Stromal cell of bone marrow (primary cell): ENCODE measurements around the gene ESPN.
"Not testable (repeated sequence)": the region's sequence is repeated elsewhere in the genome, so short reads cannot be mapped to it uniquely, and the experiment has no call there.

Source experiments
- DNase-seq: peaks from one replicate; pipeline ENCODE4 v3.0.0-alpha.2; 2012; ENCODE audit warnings: low read depth

The ESPN gene

DNA sequence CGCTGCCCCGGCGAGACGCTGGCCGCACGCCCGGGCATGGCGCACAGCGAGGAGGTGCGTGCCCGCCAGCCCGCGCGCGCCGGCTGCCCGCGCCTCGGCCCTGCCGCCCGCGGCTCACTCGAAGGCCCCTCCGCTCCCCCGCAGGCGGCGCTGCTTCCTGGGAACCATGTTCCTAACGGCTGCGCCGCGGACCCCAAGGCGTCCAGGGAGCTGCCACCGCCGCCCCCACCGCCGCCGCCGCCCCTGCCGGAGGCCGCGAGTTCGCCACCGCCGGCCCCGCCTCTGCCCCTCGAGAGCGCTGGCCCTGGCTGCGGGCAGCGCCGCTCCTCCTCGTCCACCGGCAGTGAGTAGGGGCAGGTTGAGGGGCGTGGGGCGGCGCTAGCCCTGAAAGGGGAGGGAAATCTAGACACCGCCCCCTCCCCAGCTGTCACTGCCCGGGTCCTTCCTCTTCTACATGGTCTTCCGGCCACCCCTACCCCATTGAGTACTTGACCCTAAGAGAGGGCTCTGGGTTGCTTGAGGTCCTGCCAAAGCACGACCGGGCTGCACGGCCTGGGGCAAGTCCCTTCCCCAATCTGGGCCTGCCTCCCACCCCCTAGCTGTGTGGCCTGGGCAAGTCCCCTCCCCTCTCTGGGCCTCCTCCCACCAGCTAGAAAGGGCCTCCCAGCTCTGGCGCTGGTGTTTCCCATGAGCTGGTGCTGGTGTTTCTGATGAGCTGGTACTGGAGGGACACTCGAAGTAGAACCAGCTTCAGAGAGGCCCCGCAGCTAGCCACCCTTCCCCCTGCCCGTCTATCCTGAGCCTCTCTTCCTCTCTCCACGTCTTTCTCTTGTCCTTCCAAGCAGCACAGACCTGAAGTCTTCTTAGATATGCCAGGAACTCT lies 24.4 kb downstream of the ESPN start:
- no peak for DNase-seq

DNA sequence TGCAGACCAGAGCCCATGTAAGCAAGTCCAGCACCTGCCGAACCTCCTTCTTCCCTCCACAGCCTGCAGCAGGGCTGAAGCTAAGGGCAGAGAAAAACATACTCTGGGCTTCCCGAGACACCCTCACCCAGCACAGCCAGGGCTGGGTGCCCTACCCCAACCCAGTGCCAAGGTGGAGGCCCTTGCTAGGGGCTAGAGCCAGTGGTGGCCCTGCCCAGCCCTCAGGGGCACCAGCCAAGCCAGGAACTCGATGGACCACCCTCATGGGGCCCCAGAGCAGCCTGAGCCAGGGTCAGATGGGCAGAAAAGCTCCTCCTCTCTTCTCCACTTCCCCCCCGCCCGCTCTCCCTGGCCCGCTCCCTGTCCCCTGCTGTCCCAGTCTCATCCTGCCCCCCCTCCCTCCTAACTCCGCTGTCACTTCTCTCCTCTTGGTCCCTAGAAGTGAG lies 25.5 kb downstream of the ESPN start:
- DNase-seq: no peak

DNA sequence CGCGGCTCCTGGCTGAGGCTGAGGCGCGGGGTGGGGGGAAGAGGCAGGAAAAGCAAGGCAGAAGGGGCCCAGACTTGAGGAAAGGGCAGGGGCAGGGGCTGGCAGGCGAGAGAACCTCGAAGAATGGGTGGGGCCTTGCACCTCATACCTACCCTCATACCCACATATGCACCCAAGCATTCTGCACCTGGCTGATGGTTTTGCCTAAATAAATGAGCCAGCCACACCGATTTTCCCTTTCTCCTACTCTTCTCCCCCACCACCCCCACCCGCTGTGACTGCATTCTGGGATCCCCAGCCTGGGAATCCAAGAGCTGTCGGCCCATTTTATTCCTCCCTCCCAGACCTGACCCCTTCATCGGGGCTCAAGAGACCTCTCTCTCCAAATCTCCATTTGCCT lies 25.9 kb downstream of the ESPN start:
- not testable (repeated sequence) for DNase-seq

GRCh38 chr1:6450943-6451373 lies 26.4 kb downstream of the ESPN start:
- DNase-seq: no peak

DNA sequence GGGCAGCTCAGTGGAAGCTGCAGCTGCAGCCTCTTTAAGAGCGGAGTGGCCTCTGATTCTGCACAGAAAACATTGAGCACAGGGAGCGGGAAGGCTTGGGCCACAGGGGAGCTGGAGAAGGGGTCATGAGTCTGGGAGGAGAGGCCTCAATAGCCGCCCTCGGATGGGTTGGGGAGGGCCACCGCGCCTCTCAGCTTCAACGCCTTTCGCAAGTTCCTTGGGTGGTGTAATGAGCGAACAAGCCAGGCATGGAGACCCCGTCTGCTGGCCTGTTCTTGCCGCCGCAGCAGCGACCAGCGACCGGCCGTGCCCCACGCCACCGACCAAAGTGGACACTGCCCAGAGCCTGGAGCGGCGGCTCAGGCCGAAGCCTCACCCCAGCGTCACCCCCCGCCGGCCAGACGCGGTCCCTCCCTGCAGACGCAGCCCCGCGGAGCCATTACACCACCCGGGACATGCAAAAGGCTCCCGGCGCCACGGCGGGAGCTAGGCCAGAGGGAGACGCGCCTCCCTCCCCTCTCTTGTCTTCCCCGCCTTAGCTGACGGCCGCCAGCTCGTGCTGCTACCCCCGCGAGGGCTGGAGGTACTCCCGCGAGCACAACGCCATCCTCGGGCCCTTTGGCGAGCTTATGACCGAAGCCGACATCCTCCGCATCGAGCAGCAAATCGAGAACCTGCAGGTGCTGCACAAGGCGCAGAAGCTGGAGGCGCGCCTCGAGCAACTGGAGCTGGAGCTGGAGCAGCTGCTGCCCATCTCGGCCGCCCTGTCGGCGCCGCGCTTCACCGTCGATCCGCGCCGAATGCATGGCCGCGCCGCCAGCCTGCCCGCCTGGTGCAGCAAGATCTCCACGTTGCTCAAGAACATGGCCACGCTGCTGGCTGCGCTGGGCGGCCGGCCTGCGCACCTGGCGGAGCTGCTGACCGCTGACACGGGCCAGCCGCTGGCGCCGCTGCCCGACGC lies 29.6 kb downstream of the ESPN start:
- DNase-seq: not testable (repeated sequence)

- no peak for DNase-seq
Measured at GRCh38 chr1:6454856-6455751, 30.5 kb downstream of the ESPN start.

DNA sequence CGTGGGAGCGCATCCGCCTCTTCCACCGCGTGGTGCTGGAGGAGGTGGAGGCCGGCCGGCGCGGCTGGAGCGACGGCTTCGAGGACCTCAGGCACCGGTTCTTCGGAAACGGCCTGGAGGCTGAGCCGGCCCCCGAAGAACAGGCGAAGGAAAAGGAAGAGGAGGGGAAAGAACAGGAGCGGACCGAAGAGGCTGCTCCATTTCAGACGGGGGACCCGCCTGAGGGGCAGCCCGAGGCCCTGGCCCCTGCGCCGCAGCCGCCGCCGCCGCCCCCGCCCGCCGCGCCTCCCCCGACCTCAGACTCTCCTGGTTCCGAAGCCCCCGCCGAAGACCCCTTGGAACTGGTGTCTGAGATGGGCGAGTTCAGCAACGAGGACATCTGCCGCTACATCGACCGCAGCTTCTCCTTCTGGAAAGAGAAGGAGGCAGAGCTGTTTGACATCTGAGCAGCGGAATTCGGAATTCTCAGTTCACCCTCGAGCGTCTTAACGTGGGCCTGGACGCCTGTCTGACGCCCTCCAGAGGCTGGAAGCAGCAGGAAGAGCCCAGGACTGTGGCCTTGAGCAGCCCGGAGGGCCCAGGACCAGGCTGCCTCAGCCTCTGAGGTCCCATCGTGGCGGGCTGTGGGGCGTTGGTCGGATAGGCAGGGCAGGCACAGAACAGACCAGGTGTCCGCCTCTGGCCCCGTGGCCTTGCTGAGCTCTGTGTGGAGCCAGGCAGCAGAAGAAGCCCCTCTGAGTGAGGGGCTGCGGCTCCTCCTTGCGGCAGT lies 31.4 kb downstream of the ESPN start:
- not testable (repeated sequence) for DNase-seq

DNA sequence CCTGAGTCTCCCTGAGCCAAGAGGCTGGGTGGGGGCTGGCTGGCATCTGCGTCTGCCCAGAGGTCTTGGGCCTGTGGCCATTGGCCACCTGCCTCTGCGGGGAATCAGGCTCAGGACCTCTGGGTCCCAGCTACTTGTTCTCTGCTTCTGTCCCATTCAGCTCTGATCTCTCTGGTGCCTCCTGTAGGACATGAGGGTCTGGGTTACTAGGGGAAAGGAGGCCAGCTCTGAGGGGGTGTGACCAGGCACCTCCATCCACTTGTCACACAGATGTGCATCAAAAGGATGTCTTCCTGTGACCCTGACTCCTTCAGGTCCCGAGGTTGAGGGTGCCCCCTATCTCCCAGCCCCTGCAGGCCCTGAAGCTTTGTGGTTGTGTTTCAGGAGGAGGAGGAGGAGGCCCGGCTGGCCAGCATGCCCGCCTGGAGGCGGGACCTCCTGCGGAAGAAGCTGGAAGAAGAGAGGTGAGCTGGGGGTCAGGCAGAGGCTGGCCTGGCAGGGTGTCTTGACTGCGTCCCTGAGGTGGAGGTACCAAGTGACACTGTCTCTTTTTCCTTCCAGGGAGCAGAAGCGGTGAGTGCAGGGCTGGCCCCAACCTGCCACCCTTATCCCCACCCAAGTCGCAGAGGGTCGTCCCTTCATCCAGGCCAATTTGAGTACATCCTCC lies 32.4 kb downstream of the ESPN start:
- DNase-seq: no peak

GRCh38 chr1:6459850-6460265 lies 35.3 kb downstream of the ESPN start:
- no peak for DNase-seq

- no peak for DNase-seq
Measured at GRCh38 chr1:6460301-6461050, 35.9 kb downstream of the ESPN start.

DNA sequence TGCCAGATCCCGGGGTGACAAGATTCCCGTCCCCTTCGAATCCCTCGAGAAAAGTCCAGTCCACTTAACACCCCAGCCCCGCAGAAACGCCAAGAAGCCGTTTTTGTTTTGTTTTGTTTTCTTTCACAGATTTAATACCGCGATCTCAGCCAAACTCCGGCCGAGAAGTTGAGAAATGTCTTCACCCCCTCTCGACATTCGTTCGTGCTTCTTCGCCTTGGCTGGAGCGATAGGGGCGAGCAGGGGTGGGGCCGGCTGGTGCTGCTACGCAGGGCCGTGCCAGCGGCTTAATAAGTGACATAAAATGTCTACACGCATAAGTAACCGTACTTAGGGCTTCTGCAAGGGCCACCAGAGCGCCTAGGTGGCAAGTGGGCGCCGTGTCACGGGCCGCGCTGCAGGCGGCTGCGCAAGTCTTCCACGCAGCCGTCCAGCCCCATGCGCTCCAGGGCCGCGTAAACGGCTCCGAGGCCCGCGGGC lies 36.5 kb downstream of the ESPN start:
- DNase-seq: no peak

DNA sequence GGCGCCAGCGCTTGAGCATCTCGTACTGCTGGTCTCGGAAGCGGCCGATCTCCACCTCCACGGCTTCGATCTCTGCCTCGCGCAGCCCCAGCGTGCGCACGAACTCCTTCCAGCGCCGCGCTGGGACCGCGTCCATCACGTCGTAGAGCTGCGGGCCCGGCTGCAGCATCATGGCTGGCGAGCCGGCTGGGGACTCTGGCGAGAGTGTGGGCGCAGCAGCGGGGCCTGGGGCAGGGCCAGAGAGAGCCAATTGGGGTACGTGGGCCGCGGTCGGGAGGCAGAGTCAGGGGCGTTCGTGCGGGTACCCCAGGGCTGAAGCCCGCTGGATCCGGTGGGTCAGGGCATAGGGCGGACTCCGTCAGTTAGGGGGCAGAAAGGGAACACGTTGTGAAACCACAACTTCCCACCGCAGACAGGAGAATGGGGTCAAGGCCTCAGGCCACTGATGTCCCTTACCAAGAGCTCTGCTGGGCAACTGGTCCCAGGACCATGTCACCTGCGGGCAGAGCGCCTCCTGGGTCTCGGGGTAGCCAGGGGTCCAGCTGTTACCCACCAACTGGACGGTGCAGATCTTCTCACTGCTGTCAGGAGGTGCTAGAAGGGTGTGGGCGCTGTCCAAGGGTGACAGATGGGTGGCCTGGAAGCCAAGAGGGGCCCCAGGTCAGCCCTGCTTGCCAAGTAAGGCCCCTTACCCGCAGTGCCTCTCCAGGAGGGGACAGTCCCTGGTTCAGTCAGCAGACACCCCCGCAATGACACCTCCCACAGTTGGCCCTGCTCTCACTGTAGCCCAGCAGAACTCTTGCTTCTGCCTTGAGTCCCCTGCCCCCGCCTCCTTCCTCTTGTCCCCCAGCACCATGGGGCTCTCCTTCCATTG lies 37.2 kb downstream of the ESPN start:
- DNase-seq: no peak

DNA sequence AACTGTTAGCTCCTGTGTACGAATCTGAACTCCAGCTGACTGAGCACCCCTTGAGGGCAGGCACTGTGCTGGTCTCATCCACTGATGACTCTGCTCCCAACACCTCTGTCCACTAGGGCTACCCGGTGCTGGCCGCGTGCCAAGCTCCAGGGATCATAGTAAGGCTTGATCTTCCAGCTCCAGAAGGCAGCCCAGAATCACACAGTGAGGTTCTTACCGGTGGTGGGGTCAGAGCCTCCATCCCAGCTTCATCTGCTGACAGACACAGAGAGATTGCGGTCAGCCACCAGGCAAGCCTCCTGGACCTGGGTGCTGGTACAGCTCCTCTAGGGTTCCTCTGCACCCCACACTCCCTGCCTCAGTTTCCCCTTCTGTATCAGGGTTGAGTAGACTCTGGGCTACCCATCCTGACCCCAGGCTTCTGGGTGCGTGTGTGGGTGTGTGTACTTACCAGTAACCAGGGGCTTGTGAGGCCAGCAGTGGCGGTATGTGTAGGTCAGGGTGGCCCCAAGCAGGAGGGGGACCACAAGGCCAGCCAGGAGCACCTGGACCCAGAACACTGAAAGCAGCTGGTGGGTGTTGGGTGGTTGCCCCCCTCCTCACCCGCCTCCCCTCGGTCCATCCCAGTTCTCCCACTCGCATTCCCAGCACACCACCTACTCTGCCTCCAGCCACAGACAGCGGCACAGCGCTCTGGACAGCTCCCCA lies 38.0 kb downstream of the ESPN start:
- no peak for DNase-seq

DNA sequence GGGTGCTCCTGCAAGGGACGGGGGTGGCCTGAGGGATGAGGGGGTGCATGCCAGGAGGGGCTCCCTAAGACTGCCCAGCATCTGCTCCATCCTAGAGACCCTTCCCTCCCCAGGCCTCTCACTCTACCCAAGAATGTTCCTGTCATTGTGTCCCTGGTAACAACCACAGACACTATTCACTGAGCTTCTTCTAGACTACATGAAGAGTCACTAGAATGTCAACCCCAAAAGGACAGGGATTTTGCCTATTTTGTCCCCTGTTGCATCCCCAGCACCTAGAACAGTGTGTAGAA lies 38.5 kb downstream of the ESPN start:
- no peak for DNase-seq

DNA sequence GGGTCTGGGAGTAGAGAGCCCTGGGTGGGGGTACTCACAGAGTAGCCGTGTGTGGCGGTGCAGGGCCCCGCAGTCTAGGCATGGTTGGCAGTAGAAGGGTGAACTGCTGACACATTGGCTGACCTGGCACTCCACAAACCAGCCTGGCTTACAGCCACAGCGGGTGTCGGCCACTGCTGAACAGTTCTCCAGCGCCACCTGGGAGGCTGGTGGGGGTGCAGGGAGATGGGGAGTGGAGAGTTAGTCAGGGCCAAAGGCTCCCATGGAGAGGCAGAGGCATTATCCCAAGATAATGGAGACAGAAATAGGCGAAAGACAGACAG lies 39.9 kb downstream of the ESPN start:
- DNase-seq: no peak

- DNase-seq: no peak
Measured at GRCh38 chr1:6464915-6465314, 40.3 kb downstream of the ESPN start.

DNA sequence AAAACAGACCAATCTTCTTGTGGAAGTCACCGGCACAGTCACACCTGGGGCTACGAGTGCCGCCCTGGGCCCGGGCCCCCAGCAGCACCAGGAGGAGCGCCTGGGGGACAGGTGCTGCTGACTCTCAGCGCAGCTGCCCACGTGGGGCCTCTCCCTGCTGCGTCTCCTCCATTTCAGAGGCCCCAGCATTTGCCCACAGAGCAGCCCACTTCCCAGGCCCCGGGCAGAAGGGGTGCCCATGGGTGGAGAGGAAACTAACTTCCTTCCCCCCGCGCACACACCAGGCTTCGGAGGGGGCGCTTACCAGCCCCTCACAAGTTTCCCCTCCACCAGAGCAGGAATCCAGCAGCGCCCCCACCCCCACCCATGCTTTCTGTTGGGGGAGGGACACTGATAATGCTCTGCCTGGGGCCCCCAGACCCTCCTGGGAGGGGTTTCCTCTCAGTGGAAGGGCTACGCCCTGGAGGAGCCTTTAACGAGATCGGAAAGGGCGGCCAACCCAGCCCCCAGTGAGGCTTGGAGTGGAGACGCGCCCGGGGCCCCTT lies 41.0 kb downstream of the ESPN start:
- no peak for DNase-seq

DNA sequence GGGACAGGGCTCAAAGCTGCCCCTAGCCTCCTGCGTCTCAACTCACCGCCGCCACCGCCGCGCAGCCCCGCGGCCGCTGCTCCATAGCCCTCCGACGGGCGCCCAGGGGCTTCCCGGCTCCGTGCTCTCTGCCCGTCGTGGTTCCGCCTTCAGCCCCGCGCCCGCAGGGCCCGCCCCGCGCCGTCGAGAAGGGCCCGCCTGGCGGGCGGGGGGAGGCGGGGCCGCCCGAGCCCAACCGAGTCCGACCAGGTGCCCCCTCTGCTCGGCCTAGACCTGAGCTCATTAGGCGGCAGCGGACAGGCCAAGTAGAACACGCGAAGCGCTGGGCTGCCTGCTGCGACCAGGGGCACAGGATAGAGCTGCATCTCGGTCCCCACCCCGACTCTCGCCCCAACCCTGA lies 41.4 kb downstream of the ESPN start, which contains the start of gene TNFRSF25:
TSS of gene TNFRSF25 (minus strand) at position 151 of the 400 bp plus-strand sequence. CDS start at position 85, 66 bp downstream.
- DNase-seq: no peak
